Measurements from ENCODE around the gene FGFR3.

GRCh38 chr4:1765409-1766072 is 27.6 kb upstream of the FGFR3 start:
- TF ChIP-seq REST (IDR thresholded peaks at IDR 0.05; ENCODE audit: insufficient read depth in 1 of 2, low read depth in 2 of 2, low read length in 2 of 2): no peak
- no peak for TF ChIP-seq TAF1 (IDR thresholded peaks at IDR 0.05; ENCODE audit: borderline replicate concordance, insufficient read depth, low read length)
- TF ChIP-seq POLR2AphosphoS5 (IDR thresholded peaks at IDR 0.05; ENCODE audit: low read depth, low read length): no peak
- TF ChIP-seq SIN3A (IDR thresholded peaks at IDR 0.05; ENCODE audit: borderline replicate concordance, insufficient read depth, low read length): no peak
- no peak for TF ChIP-seq FOXP2 (optimal IDR thresholded peaks at IDR 0.05; ENCODE audit: borderline replicate concordance, extremely low read depth, extremely low read length, insufficient read depth)

Data from PFSK-1 (cell line).